Chondrocyte (in vitro differentiated cells): ENCODE data around the gene CD8B2. TPM values are rescaled to one million over a fixed set of nuclear protein-coding genes. Genes with fewer than 3 reads are reported as not detected.

Experiments used
- DNase-seq: peaks from one replicate; pipeline ENCODE4 v3.0.0; 2021; ENCODE audit warnings: mixed read lengths, low spot score
- H3K27ac Mint-ChIP-seq: one replicate; pipeline ENCODE4 v1.8.0; 2021; ENCODE audit warnings: mild to moderate bottlenecking, moderate library complexity, mixed read lengths; ENCODE audit not compliant: unreplicated experiment
- H3K27me3 Mint-ChIP-seq: 2 replicates; pipeline ENCODE4 v1.8.0; 2021; ENCODE audit warnings: low read depth, mixed read lengths
- H3K36me3 Mint-ChIP-seq: 2 replicates; pipeline ENCODE4 v1.8.0; 2021; ENCODE audit warnings: low read depth, mixed read lengths
- H3K4me1 Mint-ChIP-seq: 2 replicates; pipeline ENCODE4 v1.8.0; 2021; ENCODE audit warnings: low read depth, mild to moderate bottlenecking, mixed read lengths
- H3K4me3 Mint-ChIP-seq: one replicate; pipeline ENCODE4 v1.8.0; 2021; ENCODE audit warnings: mild to moderate bottlenecking, moderate library complexity, mixed read lengths; ENCODE audit not compliant: unreplicated experiment
- H3K9me3 Mint-ChIP-seq: 2 replicates; pipeline ENCODE4 v1.8.0; 2021; ENCODE audit warnings: low read depth, mixed read lengths
- CTCF ChIP-seq: fragments of 200-600 bp; sonication (generic); IDR thresholded peaks from 2 replicates; pipeline ENCODE4 v1.5.0; 2021; ENCODE audit warnings: antibody characterized with exemption, mild to moderate bottlenecking, moderate library complexity
- total RNA-seq: library from RNA; stranded (reverse); gene quantifications from 3 replicates; pipeline ENCODE4 v1.2.1, GENCODE V29; 2021

Gene CD8B2
- total RNA-seq, 1 donor from 2014 or later, result not detected

GRCh38 chr2:106561356-106561755 lies 74.2 kb downstream of the CD8B2 start:
- no peak for TF ChIP-seq CTCF
- Mint-ChIP-seq H3K4me1 (peaks cover 53% of the 10 kb centered on the region), H3K4me3 (no peak overlapping the region), H3K27me3 (no peaks in the 10 kb centered on the region), H3K27ac (peak overlapping the region; percentile 9), H3K36me3 (peaks cover 1% of the 10 kb centered on the region), H3K9me3 (peaks cover 11% of the 10 kb centered on the region)
- DNase-seq, result no peak

- H3K4me3 Mint-ChIP-seq, result no peak overlapping the region
- peak overlapping the region; percentile 6 for H3K27ac Mint-ChIP-seq
- H3K27me3 Mint-ChIP-seq, result no peaks in the 10 kb centered on the region
- no peak for DNase-seq
- TF ChIP-seq CTCF, result peak; percentile 42
- H3K9me3 Mint-ChIP-seq, result peaks cover 6% of the 10 kb centered on the region
- peaks cover 1% of the 10 kb centered on the region for H3K36me3 Mint-ChIP-seq
- peaks cover 53% of the 10 kb centered on the region for H3K4me1 Mint-ChIP-seq
These were observed 74.6 kb downstream of the CD8B2 start for GRCh38 chr2:106561803-106562202.

GRCh38 chr2:106562268-106563186 lies 75.4 kb downstream of the CD8B2 start:
- Mint-ChIP-seq H3K36me3 (peaks cover 1% of the 10 kb centered on the region), H3K27me3 (no peaks in the 10 kb centered on the region), H3K4me1 (peaks cover 53% of the 10 kb centered on the region), H3K4me3 (no peak overlapping the region), H3K27ac (peak overlapping the region; percentile 84), H3K9me3 (peaks cover 5% of the 10 kb centered on the region)
- no peak for DNase-seq
- TF ChIP-seq CTCF, result no peak

GRCh38 chr2:106563195-106563594 lies 76.0 kb downstream of the CD8B2 start:
- TF ChIP-seq CTCF, result peak; percentile 70
- H3K9me3 Mint-ChIP-seq, result peaks cover 5% of the 10 kb centered on the region
- H3K27ac Mint-ChIP-seq, result no peak overlapping the region
- DNase-seq, result no peak
- H3K27me3 Mint-ChIP-seq, result no peaks in the 10 kb centered on the region
- no peak overlapping the region for H3K4me3 Mint-ChIP-seq
- peaks cover 1% of the 10 kb centered on the region for H3K36me3 Mint-ChIP-seq
- H3K4me1 Mint-ChIP-seq, result peaks cover 53% of the 10 kb centered on the region

- H3K4me3 Mint-ChIP-seq, result no peak overlapping the region
- no peak for TF ChIP-seq CTCF
- DNase-seq, result no peak
- peaks cover 1% of the 10 kb centered on the region for H3K36me3 Mint-ChIP-seq
- peaks cover 6% of the 10 kb centered on the region for H3K27me3 Mint-ChIP-seq
- no peaks in the 10 kb centered on the region for H3K9me3 Mint-ChIP-seq
- H3K4me1 Mint-ChIP-seq, result peaks cover 45% of the 10 kb centered on the region
- no peak overlapping the region for H3K27ac Mint-ChIP-seq
These were observed 78.4 kb downstream of the CD8B2 start for GRCh38 chr2:106565599-106565998.
